OCI-LY1 (cell line): ENCODE data around the gene PKD1.
A peak's percentile ranks its signal among the peaks of the same experiment; 100 is the strongest.

Experiments used
- H2AFZ ChIP-seq: fragments of 200-600 bp; sonication (generic), shearing (Covaris generic); 2 replicates; pipeline ENCODE4 v1.6.0; 2014; ENCODE audit warnings: antibody characterized with exemption, mild to moderate bottlenecking, low read length
- H3F3A ChIP-seq: fragments of 200-600 bp; sonication (generic), shearing (Covaris generic); 2 replicates; pipeline ENCODE4 v1.6.0; 2014; ENCODE audit warnings: mild to moderate bottlenecking, antibody characterized with exemption, low read length, moderate library complexity; ENCODE audit not compliant: insufficient read depth
- H3K27ac ChIP-seq: fragments of 200-600 bp; sonication (generic); 2 replicates; pipeline ENCODE4 v1.5.1; 2014; ENCODE audit warnings: low read length, mixed run types, mild to moderate bottlenecking, low read depth; ENCODE audit not compliant: poor library complexity, severe bottlenecking
- H3K27me3 ChIP-seq: fragments of 200-600 bp; sonication (generic); 2 replicates; pipeline ENCODE4 v1.6.0; 2014; ENCODE audit warnings: antibody characterized with exemption, mild to moderate bottlenecking, low read length, moderate library complexity; ENCODE audit not compliant: insufficient read depth
- H3K36me3 ChIP-seq: fragments of 200-600 bp; sonication (generic); 2 replicates; pipeline ENCODE4 v1.6.1; 2014; ENCODE audit warnings: mild to moderate bottlenecking, antibody characterized with exemption, low read length, moderate library complexity, mixed read lengths; ENCODE audit not compliant: insufficient read depth
- H3K4me1 ChIP-seq: fragments of 200-600 bp; sonication (generic); 2 replicates; pipeline ENCODE4 v1.5.1; 2014; ENCODE audit warnings: mild to moderate bottlenecking, low read length, moderate library complexity; ENCODE audit not compliant: insufficient read depth, severe bottlenecking
- H3K4me2 ChIP-seq: fragments of 200-600 bp; sonication (generic), shearing (Covaris generic); 2 replicates; pipeline ENCODE4 v1.6.1; 2014; ENCODE audit warnings: low read length
- H3K4me3 ChIP-seq: fragments of 200-600 bp; sonication (generic); 2 replicates; pipeline ENCODE4 v1.5.1; 2014; ENCODE audit warnings: low read length, low read depth, mild to moderate bottlenecking, mixed read lengths; ENCODE audit not compliant: poor library complexity, severe bottlenecking
- H3K79me2 ChIP-seq: fragments of 200-600 bp; shearing (Covaris generic); 2 replicates; pipeline ENCODE4 v1.6.1; 2016; ENCODE audit warnings: mixed run types, low read length, mixed read lengths; ENCODE audit not compliant: insufficient read depth
- H3K9ac ChIP-seq: fragments of 200-600 bp; sonication (generic), shearing (Covaris generic); 2 replicates; pipeline ENCODE4 v1.6.1; 2014; ENCODE audit warnings: mild to moderate bottlenecking, low read length, mixed read lengths
- H3K9me2 ChIP-seq: fragments of 200-600 bp; sonication (generic), shearing (Covaris generic); 2 replicates; pipeline ENCODE4 v1.6.1; 2014; ENCODE audit warnings: low read depth, mild to moderate bottlenecking, low read length, mixed read lengths
- H3K9me3 ChIP-seq: fragments of 200-600 bp; shearing (Covaris generic); 2 replicates; pipeline ENCODE4 v1.6.1; 2014; ENCODE audit warnings: low read length, mixed read lengths
- H4K20me1 ChIP-seq: fragments of 200-600 bp; sonication (generic), shearing (Covaris generic); 2 replicates; pipeline ENCODE4 v1.6.0; 2016; ENCODE audit warnings: mild to moderate bottlenecking, low read length; ENCODE audit not compliant: insufficient read depth
- EZH2 ChIP-seq: fragments of 200-600 bp; sonication (generic), shearing (Covaris generic); IDR thresholded peaks from 2 replicates; pipeline ENCODE4 v1.8.0; 2017; ENCODE audit warnings: borderline replicate concordance, mixed run types, mild to moderate bottlenecking, antibody characterized with exemption, low read length, moderate library complexity, mixed read lengths
- TF ChIP-seq, protein P1 (sequence below): fragments of 200-600 bp; sonication (generic), shearing (Covaris generic); IDR thresholded peaks from 2 replicates; pipeline ENCODE4 v1.5.1; 2017; ENCODE audit warnings: mild to moderate bottlenecking, antibody characterized with exemption, low read length, moderate library complexity, mixed read lengths

The PKD1 gene

DNA sequence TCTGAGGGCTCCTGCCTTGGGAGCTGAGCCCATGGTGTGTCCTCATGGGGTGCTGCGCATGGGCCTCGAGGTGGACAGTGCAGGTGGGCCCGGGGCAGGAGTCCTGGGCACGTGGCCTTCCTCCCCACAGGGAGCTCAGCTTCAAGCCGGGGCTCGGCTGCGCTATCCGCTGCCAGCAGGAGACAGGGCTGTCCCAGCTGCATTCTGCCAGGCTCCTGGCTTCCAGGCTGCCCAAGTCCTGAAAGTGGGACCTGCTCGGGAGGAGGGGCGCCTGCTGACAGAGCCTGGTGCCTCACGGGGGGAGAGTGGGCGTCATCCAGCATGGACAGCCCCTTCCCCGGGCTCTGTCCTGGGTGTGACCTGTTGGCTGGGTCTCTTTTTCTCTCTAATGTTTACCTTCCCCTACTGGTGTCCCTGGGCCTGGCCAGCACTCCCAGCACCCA, 27.0 kb upstream of the PKD1 start:
- H3K4me1 ChIP-seq = peaks cover 35% of the 10 kb centered on the region
- H3K36me3 ChIP-seq = peaks cover 31% of the 10 kb centered on the region
- no peaks in the 10 kb centered on the region for H3F3A ChIP-seq
- no peak overlapping the region for H3K27ac ChIP-seq
- TF ChIP-seq, protein P1, sequence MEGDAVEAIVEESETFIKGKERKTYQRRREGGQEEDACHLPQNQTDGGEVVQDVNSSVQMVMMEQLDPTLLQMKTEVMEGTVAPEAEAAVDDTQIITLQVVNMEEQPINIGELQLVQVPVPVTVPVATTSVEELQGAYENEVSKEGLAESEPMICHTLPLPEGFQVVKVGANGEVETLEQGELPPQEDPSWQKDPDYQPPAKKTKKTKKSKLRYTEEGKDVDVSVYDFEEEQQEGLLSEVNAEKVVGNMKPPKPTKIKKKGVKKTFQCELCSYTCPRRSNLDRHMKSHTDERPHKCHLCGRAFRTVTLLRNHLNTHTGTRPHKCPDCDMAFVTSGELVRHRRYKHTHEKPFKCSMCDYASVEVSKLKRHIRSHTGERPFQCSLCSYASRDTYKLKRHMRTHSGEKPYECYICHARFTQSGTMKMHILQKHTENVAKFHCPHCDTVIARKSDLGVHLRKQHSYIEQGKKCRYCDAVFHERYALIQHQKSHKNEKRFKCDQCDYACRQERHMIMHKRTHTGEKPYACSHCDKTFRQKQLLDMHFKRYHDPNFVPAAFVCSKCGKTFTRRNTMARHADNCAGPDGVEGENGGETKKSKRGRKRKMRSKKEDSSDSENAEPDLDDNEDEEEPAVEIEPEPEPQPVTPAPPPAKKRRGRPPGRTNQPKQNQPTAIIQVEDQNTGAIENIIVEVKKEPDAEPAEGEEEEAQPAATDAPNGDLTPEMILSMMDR = no peak
- no peak for TF ChIP-seq EZH2
- H3K79me2 ChIP-seq = no peaks in the 10 kb centered on the region
- no peak overlapping the region for H2AFZ ChIP-seq
- H3K9me2 ChIP-seq = no peaks in the 10 kb centered on the region
- no peaks in the 10 kb centered on the region for H3K9me3 ChIP-seq
- H3K4me3 ChIP-seq = no peak overlapping the region
- H3K27me3 ChIP-seq = no peaks in the 10 kb centered on the region
- H3K9ac ChIP-seq = no peak overlapping the region
- H3K4me2 ChIP-seq = no peak overlapping the region
- no peaks in the 10 kb centered on the region for H4K20me1 ChIP-seq

DNA sequence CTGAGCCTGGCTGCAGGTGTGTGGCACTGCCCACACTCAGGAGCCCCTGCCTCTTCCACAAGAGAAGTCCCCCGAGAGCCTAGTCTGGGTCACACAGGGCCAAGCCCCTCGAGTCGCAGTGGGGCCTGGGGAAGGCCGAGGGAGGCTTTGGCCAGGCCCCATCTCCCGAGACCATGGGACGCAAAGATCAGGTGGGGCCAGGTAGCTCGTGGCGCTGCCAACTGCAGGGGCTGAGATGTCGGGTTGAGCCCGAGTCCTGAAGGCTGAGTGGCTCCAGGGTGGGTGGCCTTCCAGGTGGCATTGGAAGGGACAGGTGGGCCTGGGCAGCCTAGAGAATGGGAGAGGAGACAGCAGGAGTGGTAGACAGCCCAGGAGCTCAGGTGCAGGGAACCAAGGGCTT, 26.2 kb upstream of the PKD1 start:
- H4K20me1 ChIP-seq = no peaks in the 10 kb centered on the region
- H3F3A ChIP-seq = no peaks in the 10 kb centered on the region
- no peak overlapping the region for H3K9ac ChIP-seq
- no peak overlapping the region for H3K4me3 ChIP-seq
- H3K79me2 ChIP-seq = 0 out of 2 replicates have a peak, but pooled peaks cover 5% of the 10 kb centered on the region
- H3K9me3 ChIP-seq = no peaks in the 10 kb centered on the region
- peaks cover 43% of the 10 kb centered on the region for H3K4me1 ChIP-seq
- no peak overlapping the region for H2AFZ ChIP-seq
- H3K27me3 ChIP-seq = no peaks in the 10 kb centered on the region
- peaks cover 23% of the 10 kb centered on the region for H3K36me3 ChIP-seq
- no peaks in the 10 kb centered on the region for H3K9me2 ChIP-seq
- no peak overlapping the region for H3K4me2 ChIP-seq
- peak overlapping the region; percentile 27 for H3K27ac ChIP-seq
- TF ChIP-seq, protein P1 = no peak

DNA sequence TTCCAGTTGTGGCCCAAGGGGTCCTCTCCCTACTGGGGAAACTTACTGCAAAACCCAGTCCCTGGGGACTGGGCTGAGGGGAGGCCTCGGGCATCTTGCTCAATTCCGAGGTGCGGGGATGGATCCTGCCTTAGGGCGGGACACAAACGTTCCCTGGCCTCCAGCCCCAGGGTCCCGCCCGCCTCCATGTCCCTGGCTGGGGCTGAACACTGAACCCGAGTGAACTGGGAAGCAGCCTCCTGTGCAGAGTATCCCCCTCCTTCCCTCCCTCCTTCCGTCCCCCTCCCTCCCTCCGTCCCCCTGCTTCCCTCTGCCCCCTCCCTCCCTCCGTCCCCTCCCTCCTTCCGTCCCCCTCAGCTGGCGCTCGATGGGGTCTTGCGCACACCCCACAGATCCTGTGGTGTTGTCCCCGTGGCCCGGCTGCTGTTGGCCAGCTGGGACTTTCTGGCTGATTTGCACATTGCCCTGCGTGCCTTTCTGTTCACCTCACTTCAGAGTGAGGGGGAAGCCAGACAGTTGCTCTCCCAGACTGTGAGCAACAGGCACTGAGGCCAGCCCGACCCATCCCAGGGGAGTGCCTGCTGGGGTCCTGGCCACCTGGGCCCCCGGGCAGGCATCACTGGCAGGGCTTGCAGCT, 25.3 kb upstream of the PKD1 start:
- H3K27ac ChIP-seq = peak overlapping the region; percentile 27
- no peaks in the 10 kb centered on the region for H3K9me2 ChIP-seq
- peaks cover 11% of the 10 kb centered on the region; the same call in 1 of the 2 replicates for H3K79me2 ChIP-seq
- H2AFZ ChIP-seq = no peak overlapping the region
- H3K9ac ChIP-seq = no peak overlapping the region
- H3F3A ChIP-seq = no peaks in the 10 kb centered on the region
- no peaks in the 10 kb centered on the region for H4K20me1 ChIP-seq
- no peaks in the 10 kb centered on the region for H3K9me3 ChIP-seq
- H3K27me3 ChIP-seq = no peaks in the 10 kb centered on the region
- no peak overlapping the region for H3K4me3 ChIP-seq
- H3K36me3 ChIP-seq = peaks cover 15% of the 10 kb centered on the region
- H3K4me1 ChIP-seq = peaks cover 46% of the 10 kb centered on the region
- H3K4me2 ChIP-seq = peak overlapping the region; percentile 1; the same call in 1 of the 2 replicates
- TF ChIP-seq EZH2 = no peak
- TF ChIP-seq, protein P1 = no peak
